ENCODE measurements around the gene BCKDK. TPM values are rescaled to one million over a fixed set of nuclear protein-coding genes. Genes with fewer than 3 reads are reported as not detected.

Gene BCKDK
- total RNA-seq, 1 donor from 2014 or later, result 33.3 TPM

GRCh38 chr16:31118223-31119155 is 10.3 kb downstream of the BCKDK start:
- intact Hi-C loops (cut with DNase I), result no loop called here
- peak overlapping the region; percentile 54 for H3K4me3 ChIP-seq
- no peak for TF ChIP-seq CTCF (IDR thresholded peaks at IDR 0.05)
- peaks cover 19% of the 10 kb centered on the region for H3K4me1 ChIP-seq
- DNase-seq, result no peak
- H3K27ac ChIP-seq, result peak overlapping the region; percentile 90
- H3K9me3 ChIP-seq, result no peaks in the 10 kb centered on the region
- H3K27me3 ChIP-seq, result no peaks in the 10 kb centered on the region
- H3K36me3 ChIP-seq, result peaks cover 47% of the 10 kb centered on the region
- peak; percentile 3 for ATAC-seq

DNA sequence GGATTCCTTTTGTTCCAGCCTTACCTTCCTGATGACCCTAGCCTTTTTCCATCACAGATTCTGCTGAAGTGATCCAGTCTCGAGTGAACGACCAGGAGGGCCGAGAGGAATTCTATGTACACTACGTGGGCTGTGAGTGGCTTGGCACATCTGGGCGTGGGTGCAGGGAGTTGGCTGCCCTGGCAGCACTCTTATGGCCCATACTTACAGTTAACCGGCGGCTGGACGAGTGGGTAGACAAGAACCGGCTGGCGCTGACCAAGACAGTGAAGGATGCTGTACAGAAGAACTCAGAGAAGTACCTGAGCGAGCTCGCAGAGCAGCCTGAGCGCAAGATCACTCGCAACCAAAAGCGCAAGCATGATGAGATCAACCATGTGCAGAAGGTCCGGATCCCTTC is 11.9 kb downstream of the BCKDK start:
- peaks cover 15% of the 10 kb centered on the region for H3K4me1 ChIP-seq
- peak overlapping the region; percentile 90 for H3K27ac ChIP-seq
- ATAC-seq, result no peak
- H3K4me3 ChIP-seq, result no peak overlapping the region
- intact Hi-C loops (cut with DNase I), result no loop called here
- TF ChIP-seq CTCF (IDR thresholded peaks at IDR 0.05), result no peak
- DNase-seq, result peak; percentile 64
- peaks cover 57% of the 10 kb centered on the region for H3K36me3 ChIP-seq
- H3K9me3 ChIP-seq, result no peaks in the 10 kb centered on the region
- H3K27me3 ChIP-seq, result no peaks in the 10 kb centered on the region

DNA sequence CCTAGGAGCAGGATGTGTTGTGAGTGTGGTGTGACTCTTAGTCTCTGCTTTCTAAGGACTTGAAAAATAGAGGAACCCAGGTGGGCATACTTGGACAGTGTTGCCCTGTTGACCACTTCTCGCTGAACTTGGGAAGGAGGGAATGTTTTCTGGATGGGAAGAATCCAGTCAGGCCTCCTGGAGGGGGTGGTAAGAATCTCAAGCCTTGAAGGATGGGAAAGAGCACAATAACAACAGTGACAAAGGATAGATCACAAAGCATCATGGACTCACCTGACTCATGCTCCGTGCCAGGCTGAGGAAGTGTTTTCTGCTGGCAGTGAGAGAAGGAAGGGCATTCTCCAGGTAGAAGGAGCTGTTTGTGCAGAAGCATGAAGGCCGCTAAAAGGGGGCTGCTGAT is 17.7 kb downstream of the BCKDK start:
- ATAC-seq (no peak), DNase-seq (no peak)
- Histone ChIP-seq H3K4me1 (peaks cover 38% of the 10 kb centered on the region), H3K4me3 (no peak overlapping the region), H3K9me3 (no peaks in the 10 kb centered on the region), H3K36me3 (peaks cover 62% of the 10 kb centered on the region), H3K27me3 (no peaks in the 10 kb centered on the region), H3K27ac (no peak overlapping the region)
- intact Hi-C loops (cut with DNase I), result no loop called here
- TF ChIP-seq CTCF (IDR thresholded peaks at IDR 0.05), result no peak

DNA sequence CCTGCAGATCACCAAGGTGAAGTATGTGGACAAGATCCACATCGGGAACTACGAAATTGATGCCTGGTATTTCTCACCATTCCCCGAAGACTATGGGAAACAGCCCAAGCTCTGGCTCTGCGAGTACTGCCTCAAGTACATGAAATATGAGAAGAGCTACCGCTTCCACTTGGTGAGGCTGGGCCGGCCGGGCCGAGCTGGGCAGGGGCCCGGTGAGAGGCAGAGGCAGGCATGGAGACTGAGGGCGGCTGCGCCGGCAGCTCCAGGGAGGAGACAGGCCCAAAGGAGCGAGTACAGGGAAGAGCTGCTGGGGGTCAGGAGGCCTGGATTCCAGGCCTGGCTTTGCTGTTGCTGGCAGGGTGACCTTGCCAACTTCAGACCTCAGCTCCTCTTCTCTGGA is 19.0 kb downstream of the BCKDK start:
- DNase-seq (peak; percentile 79), ATAC-seq (peak; percentile 41)

More for the DNA sequence above, 19.0 kb downstream of the BCKDK start:
- H3K27ac ChIP-seq, result peak overlapping the region; percentile 96
- H3K27me3 ChIP-seq, result no peaks in the 10 kb centered on the region
- intact Hi-C loops (cut with DNase I), result no loop called here
- peaks cover 63% of the 10 kb centered on the region for H3K36me3 ChIP-seq
- no peaks in the 10 kb centered on the region for H3K9me3 ChIP-seq
- no peak overlapping the region for H3K4me3 ChIP-seq
- peaks cover 39% of the 10 kb centered on the region for H3K4me1 ChIP-seq
- TF ChIP-seq CTCF (IDR thresholded peaks at IDR 0.05), result no peak

Measured in upper lobe of right lung (tissue), 1 donor.